NCI-H774 (cell line): Measurements from ENCODE around the gene ZCCHC17.
"Not testable (repeated sequence)": the region's sequence is repeated elsewhere in the genome, so short reads cannot be mapped to it uniquely, and the experiment has no call there.

ENCODE experiments used
- DNase-seq: peaks from one replicate; lab custom pipeline; 2025; lab: John Stamatoyannopoulos, UW

The ZCCHC17 gene

DNA sequence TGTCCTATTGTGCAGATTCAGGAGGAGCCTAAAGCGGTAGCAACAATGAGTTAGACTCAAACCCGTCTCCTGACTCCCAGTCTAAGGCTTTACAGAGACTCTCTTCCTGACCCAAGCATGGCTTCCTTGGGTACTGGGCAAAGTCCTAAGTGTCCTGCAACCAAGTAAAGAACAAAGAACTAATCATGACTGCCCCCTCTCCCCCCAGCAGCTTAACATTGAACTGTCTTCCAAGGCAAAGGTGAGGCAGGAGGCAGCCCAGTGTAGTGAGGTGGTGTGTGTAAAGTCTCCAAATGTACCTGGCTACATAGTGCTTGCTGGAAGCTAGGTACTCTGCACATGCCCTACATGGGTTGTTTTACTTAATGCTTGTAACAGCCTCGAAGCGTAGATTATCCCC is 73.7 kb downstream of the ZCCHC17 start:
- no peak for DNase-seq

DNA sequence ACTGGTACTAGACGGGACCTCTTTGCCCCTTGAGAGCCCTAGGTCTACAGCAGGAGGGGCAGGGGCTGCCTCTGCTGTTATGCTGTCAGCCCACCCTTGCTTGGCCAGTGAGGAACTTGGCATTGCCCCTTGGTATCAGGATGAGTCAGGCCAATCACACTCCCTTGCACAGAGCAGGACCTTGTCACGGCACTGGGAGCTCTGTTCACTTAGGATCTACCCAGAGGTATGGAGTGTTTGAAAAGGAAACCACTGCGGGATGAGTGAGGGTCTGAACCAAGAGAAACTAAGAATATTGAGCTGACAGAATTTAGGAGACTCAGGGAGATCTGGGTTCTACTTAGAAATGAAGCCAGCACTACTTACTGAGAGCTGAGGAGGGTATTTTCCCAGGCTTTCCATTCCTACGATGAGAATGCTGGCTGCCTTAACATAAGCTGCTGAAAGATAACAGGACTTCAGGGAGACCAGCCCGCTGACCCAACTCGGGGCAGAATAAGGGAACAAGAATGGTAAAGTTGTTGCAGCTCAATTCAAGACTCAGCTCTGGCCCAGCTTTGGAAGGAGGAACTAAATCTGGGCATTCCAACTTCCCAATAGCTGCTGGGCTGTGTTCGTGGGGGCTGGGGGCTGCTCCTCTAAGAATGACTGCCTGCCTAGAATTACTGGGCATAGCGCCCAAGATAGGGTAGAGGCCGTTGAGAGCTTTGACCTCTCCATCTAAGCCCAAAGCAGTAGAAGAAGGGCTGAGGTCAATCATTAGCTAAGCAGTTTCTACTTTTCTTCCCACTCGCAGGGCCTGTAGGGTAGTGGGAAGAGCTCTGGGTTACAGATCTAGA is 74.5 kb downstream of the ZCCHC17 start:
- no peak for DNase-seq

DNA sequence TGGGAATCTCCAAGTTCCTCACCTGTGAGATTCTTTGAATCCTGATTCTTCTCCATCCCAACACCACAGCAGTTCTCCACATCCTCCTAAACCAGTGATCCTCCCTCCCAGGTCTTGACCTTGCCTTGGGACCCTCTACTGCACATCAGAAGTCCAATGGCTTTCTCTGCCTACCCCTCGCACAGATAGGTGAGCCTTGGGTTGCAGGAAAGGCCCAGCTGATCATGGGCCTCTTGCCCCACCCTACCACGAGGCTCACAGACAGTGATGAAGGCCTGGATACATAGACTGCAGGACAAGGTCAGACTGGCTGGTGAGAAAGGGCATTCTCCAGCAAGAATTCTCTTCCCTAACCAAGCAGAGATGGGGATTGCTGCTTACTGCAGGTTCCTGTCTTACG is 75.2 kb downstream of the ZCCHC17 start:
- no peak for DNase-seq

DNA sequence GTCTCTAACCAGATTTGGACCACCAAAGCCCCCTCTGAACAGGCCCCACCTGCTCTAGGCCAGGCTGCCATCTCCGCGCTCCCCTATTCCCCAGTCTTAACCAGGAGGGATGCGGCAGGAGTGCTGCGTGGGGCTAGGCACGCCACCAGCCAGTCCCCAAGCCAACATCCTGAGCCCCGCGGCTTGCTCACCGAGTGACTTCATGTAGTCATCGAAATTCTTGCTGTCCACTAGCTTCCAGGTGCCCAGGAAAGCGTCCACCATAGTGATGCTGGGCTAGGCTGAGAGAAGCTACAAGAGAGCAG is 75.9 kb downstream of the ZCCHC17 start:
- DNase-seq: no peak

DNA sequence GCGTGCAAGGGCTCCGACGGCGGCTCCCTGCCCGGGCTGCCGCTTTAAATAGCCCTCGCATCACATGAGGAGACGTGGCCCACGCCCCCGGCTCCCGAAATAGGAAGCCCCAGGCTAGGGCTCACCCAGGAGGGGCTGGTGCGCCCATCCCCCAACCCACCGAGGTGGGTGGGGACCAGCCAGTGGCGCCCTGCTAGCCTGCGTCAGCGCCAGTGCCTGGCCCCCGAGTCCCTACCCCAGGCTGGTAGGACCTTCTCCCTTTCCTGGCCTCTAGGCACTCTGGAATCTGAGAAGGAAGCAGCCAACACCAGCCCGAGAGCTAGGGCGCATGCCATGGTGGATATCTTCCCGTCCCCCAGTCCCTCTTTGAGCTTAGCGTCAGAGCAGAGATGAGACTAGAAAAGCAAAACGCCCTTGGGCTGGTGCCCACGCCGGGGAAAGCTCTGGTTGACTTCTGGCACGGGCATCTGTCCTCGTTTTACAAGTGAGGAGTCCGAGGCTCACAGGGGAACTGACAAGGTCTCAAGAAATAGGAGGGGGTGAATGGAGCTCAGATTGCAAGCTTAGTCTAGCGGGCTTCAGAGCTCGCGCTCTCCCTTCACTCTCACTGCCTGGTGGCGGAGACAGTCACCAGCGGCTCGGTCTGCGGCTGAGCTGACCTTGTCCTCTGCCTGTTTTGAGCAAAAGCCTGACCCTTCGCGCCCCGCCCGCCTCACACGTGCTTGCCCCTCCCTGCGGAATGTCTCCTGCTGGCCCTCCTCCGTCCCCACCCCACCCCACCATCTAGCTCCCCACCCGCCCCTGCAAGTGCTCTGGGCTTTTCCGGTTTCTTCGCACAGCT is 76.4 kb downstream of the ZCCHC17 start, which contains the start of gene FABP3:
Gene FABP3 (minus strand): TSS at position 21 of the 841 bp plus-strand sequence. CDS start 62 bp downstream, outside the sequence.
- DNase-seq: peak; percentile 29

DNA sequence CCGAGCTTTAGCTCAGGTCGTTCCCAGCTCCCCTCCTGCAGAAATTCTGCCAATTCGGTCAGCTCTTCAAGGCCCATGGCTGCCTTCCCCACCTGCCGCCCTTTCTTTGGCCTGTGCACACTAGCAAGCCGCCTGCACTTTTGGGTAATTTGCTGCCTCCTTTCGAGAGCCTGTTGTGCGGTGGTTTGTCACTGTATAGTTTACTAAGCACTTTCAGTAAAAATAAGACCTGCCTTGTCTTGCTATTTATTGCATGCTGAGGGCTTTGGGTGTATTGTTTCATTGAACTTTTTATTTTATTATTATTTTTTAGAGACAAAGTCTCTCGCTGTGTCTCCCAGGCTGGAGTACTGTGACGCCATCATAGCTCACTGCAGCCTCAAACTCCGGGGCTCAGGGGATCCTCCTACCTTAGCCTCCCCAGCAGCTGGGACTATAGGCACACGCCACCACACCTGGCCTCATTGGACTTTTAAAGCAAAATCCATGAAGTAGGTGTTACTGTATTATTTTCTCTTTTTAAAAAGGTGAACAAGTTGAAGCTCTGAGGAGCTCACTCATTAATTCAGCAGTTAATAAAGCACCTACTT is 77.2 kb downstream of the ZCCHC17 start:
- DNase-seq: no peak

DNA sequence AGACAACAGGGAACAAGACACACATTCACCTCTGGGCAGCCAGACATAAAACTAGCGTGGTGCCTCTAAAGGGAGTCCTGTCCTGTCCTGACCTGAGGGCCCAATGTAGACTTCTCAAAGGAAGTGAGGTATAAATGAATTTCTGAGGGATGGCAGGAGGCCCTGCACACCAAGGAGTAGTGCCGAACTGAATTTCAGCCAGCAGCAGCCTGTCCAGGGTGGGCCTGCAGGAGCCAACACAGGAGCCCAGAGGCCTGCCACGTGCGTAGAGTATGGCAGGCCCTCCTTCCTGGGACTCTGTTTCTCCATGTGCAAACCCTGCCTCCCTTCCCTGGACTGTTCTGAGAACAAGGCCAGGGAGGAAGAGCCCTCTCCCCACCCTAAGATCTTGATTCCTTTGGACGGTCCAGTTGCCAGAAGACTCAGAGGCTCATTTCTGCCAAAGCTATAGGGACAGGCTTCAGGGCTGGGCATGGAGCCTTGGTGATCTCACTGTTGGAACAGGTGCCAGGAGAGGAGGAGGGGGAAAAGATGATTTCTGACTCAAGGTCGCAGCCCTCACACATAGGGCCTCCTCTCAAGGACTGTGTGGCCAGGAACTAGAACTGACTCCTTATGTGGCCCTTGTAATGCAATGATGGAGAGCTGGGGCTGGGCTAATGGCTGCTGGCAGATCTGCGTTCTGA is 77.8 kb downstream of the ZCCHC17 start:
- no peak for DNase-seq

DNA sequence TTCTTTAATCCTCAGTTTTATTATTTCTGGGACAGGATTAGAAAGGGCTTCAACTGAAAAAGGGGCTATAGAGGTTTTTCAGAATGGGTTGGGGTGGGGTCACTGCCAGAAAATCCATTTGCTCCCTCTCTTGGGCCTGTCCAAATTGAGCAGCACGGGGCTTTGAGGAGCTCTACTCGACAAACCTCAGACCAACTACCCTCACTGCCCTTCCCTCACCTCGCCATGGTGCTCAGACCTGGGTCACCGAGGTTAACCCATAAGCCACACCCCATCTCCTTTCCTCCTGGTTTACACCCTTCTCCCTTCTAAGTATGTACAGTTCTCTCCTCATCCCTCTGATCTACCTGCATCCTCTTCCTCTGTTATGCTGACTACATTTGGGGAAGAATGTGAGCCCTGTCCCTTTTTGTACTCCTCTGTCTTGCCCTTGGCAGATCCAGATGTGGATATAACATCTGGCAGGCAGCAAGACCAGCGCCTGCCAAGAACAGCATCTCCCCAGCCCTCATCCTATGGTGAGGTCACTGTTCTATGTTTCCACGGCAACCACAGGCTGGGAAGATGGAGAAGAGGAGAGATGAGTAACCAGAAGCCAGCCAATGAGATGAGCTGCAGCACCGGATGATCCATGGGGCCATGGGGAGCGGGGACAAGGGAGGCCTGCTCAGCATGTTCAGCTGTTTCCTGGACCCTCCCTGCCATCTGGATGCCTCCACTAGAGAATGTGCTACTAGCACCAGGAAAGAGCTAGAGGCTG is 79.7 kb downstream of the ZCCHC17 start:
- DNase-seq: no peak

DNA sequence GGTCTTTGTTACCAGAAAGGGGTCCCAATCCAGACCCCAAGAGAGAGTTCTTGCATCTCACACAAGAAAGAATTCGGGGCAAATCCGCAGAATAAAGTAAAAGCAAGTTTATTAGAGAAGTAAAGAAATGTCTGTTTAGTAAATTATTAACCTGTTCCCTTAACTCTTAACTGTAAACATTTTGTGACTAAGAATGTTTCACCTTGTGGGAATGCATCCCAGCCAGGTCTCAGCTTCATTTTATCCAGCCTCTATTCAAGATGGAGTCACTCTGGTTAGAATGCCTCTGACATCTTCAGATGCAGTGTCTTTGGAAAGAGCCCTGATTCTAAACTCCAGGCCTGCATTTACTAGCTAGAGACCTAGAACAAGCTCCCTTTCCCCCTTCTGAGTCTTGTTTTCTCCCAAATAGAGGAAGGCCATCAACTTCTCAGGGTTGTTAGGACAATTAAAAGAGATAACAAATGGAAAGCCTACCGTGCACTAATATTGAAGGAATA is 80.6 kb downstream of the ZCCHC17 start:
- no peak for DNase-seq

DNA sequence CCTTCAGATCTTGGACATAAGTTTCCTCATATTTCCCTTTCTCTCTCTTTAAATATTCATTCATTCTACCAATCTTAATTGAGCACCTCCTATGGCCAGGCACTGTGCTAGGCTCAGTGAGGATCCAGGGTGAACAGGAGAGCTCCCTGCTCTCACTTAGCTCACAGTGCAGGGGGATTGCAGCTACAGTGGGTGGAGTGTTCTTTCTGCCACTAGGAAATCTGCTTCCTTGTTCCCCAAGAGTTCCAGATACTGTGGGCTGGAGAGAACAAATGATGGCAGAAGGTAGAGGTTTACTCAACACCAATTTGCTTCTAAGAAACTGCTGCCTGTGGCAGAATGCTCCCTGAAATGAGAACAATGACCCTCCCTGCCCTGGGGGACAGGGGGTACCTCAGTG is 81.2 kb downstream of the ZCCHC17 start:
- DNase-seq: no peak

DNA sequence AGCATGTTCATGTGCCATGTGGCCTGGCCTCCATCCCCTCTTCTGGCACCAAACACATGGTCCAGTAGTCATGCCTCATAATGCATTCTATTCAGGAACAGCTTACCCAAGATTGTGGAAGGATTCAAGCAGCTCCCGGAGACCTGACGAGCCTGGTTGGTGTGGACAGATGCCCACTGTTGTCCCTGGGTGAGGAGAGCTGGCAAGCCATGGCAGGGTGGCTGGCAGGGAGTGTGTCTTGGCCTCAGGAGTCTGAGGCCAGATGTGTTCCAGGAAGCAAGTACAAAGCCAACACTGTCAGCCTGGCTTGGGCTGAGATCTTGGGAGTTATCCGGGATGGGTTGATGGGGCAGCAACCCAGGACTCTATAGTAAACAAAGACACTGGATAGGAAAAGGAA is 83.3 kb downstream of the ZCCHC17 start:
- no peak for DNase-seq

DNA sequence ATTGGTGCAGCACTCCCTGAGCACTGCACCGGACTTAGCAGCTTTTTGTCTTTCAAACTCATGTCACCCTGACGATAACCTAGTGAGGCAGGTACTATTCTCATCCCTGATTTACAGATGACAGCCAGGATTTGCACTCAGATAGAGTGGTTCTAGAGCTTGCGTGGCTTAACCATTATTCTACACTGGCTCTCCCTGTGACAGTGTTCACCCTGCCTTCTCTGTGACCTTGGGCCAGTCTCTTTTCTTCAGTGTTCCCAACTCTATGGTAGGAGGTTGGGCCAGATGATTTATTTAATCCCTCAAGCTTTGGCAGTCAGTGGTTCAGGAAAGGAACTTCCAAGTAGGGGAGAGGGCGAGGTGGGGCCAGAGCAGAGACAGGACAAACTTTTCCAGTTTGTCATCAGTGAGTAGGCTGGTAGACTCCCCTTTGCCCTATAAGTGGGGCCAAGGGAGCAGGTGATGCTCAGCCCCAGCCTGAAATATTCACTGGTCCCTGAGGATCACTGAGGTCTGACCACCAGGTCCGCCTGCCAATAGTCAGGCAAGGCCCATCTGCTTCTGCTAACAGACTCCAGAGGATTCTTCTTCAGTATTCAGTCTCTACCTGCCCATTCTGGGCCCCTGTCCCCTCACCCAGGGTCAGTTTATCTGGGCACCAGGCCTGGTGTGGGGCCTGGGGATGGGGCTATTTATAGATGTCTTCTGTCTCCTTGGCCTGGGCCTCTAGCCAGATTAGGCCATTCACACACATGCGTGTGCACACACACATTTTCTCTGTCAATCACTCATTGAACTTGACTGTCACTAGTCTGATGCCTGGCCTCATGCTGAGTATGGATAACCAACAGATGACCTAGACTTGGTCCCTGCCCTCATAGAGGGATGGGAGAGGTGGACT is 84.8 kb downstream of the ZCCHC17 start:
- DNase-seq: no peak

DNA sequence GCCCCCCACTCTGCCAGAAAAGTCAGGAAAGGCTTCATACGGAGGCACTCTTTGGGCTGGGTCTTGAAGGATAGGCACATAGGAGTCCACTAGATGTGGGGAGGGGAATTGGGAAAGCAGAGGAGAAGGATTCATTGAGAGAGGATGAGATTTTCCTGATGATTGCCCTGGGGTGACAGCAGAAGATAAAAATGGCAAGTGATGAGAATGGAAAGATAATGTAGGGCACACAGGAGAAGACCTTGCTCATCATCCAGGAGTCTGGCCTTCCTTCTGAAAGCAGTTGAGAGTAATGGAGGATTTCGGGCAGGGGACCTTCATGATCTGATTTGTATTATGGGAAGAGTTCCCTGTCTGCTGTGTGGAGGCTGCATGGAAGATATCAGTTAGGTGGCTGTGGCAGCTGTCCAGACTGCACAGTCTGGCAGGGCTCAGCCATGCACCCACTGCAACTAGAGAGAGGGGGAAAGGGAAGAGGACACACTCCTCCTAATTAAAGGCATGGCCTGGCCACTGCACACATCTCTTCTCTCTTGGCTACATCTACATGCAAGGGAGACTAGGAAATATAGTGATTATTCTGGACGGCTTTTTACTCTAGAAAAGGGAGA is 85.7 kb downstream of the ZCCHC17 start:
- no peak for DNase-seq

DNA sequence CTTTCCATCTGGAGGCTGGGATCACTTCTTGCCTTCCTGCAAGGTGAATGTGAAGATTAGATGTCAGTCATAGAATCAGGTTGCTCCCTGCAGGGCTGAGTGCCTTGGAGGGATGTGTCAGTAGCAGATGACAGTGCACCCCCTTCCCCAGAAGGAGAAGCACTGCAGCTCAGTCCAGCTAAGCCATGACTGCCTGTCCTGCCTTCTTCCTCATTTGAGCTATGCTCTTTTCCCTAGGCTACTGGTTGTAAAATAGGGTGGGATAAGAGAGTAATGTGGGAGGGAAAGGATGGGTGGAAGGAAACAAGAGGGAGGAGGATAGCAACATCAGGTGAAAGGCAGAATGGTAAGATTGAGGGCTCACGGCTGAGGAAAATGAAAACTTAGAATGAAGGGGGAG is 87.1 kb downstream of the ZCCHC17 start:
- no peak for DNase-seq

DNA sequence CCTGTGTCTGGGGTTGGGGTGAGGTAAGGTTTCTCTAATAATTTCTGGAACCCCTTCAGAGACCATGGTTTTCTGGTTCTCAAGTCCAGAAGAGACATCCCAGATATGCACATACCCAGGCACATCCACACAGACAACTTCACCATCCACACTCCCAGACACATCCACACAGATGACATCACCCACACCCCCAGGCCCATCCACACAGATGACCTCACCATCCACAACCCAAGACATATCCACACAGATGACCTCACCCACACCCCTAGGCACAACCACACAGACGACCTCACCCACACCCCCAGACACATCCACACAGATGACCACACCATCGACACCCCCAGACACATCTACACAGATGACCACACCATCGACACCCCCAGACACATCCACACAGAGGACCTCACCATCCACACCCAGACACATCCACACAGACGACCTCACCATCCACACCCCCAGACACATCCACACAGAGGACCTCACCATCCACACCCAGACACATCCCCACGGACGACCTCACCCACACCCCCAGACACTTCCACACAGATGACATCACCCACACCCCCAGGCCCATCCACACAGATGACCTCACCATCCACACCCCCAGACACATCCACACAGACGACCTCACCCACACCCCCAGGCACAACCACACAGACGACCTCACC is 89.9 kb downstream of the ZCCHC17 start:
- DNase-seq: not testable (repeated sequence)

DNA sequence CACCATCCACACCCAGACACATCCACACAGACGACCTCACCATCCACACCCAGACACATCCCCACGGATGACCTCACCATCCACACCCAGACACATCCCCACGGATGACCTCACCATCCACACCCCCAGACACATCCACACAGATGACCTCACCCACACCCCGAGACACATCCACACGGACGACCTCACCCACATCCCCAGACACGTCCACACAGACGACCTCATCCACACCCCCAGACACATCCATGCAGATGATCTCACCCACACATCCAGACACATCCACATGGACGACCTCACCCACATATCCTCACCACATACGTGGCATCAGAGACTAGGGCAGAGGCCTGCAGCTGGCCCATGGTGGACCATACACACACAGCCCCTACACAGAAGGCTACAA is 90.8 kb downstream of the ZCCHC17 start:
- no peak for DNase-seq

DNA sequence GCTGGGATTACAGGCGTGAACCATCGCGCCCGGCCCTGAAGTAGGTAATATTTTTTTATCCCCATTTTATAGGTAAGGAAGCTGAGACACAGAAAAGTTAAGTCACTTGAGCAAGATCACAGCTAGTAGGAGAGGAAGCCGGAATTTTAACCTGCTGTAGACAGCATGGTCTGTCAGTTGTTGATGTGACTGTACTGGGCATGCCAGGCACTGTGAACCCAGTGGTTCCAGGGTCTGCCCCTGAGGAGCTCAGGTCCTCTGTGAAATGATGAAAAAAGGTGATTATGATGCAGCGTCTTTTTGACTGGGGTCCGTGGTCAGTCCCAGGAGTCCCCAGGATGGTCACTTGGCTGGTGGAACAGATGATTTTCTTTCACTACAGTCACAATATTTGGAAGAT is 92.8 kb downstream of the ZCCHC17 start:
- DNase-seq: no peak

DNA sequence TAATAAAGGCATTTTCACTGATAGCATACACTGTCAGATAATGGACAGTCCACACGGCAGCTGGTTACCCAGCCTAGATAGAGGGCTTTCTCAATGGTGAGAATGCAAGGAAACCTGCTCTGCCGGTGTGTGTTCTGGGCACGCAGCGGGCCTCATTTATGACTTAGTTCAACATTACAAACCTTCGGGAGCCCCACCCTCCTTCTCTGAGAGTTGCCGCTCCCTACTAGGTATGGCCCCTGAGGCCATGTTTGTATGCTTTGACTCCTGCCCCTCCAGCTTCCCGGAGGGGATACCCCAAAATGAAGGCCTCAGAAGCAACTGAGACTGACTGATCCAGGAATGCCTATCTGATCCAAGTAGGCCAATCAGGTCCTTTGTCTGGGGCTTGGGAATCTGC is 93.2 kb downstream of the ZCCHC17 start:
- DNase-seq: no peak

DNA sequence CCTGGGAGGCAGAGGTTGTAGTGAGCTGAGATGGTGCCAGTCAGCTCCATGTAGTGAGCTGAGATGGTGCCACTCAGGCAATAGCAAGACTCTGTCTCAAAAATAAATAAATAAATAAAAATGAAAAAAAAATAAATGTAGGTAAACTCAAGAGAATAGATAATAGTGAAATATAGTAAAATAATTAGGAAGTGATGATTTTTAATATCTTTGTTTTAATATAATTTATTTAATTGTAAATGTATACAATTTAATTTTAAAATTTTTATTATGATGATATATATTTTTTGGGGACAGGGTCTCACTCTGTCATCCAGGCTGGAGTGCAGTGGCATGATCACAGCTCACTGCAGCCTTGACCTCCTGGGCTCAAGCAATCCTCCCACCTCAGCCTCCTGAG is 96.6 kb downstream of the ZCCHC17 start:
- DNase-seq: no peak
